Activated CD4-positive, CD25-positive, alpha-beta regulatory T cell treated with anti-CD3 and anti-CD28 coated beads, Interleukin-2, amount 50 U/mL, for 72 hours (primary cell): ENCODE measurements around the gene FDXACB1.

Source experiments
- DNase-seq: peaks from one replicate; pipeline ENCODE4 v3.0.0; 2021

Gene FDXACB1, protein sequence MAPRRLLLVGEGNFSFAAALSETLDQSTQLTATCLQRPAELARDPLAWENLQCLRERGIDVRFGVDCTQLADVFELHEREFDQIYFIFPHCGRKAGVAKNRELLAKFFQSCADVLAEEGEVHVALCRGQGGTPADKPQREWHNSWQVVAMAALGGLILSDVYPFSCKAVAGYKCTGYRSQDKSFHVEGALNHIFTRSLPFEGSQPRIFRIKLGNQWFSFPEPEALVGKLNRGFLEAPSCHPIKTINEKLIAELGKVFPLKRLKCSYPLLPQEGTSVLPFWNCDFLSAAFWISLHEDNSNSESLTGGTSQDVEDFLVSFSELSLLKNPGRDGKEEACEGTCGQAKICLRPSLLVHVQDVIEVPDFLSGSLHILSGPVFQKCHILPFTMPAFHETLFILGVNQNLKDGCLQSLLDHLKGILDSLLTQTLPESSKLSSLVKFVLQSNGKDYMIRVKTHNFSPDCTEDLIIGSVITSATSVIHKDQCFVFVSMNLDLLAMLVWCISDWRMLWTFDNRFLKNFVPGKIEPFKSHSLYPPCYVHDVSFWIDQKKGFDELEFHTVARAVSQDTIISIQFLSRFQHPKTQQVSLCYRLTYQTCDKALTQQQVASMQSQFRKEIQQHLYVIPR

DNA sequence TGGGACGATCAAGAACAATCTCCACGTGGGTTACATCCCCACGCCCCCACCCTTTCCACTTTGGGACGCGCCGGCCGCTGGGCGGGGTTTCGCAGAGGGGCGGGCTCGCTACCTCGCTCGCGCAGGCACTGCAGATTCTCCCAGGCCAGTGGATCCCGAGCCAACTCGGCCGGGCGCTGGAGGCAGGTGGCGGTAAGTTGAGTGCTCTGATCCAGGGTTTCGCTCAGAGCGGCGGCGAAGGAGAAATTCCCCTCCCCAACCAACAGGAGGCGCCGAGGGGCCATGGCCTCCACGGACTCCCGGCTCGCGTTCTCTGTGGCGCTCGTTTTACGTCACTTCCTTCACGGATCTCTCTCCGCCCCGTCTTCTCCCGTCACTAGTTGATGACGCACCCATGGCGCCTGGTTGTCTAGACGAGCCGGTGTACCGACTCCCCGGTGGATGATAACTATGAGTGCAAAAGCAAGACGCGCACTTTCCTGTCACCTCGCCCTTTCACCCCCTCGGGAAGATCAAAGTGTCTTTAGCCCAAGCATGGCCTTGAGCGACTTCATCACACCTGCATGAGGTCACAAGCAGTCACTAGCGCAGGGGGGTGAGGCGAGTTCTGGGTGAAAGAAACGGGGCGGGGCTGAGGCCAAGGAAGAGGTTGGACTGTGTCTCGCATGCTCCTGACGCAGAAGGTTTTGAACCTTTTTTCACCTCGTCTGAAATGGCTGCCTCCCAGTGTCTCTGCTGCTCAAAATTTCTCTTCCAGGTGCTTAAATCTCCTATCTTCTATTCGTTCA, at the start of gene FDXACB1, which contains the start of gene CFAP68:
Gene FDXACB1, minus strand, starts transcription at position 317 of the 788 bp plus-strand sequence. Its CDS starts 33 bp downstream, at position 284.
Gene CFAP68, plus strand, starts transcription at position 693 of the 788 bp plus-strand sequence. Its CDS starts 20 bp downstream, at position 713.
- peak; percentile 92 for DNase-seq

DNA sequence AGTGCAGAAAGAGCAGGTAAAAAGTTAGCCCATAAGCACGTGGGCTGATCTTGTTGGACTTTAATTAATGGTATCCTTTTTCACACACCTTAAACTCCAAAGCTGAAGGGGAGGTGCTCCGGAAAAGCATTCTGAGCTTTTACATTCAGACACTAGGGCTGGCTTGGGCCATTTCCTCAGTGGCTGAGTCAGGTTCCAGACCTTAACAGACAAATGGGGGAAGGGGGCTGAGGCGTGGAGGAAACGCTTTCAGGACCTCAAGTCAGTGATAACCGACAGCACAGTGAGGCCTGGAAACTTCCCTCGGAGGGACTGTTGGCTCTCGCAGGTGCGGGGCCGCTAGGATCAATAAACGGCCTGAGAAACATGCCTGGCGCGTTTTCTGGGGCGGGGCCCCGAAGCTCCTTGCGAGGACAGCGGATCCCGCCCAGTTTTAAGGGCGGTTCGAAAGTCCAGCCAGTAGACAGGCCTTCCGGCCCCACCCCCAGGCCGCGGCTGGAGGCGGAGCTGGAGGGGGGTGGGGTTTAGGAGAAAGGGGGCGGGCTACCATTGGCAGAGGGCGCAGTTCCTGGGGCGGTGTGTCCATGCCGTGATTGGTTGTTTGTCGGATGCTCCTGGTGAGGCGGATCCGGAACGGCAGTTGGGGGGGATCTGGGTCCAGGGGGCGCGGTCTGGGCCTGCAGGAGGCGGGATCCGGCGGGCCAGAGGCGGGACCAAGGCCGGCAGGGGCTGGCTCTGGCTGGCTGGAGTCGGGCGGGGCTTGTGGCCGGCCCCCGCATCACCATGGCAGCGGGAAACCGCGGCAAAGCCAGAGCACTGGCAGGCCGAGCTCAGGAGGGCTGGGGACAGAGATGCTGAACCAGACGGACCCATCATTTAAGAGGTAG, 47.8 kb upstream of the FDXACB1 start:
- DNase-seq, result peak; percentile 94

DNA sequence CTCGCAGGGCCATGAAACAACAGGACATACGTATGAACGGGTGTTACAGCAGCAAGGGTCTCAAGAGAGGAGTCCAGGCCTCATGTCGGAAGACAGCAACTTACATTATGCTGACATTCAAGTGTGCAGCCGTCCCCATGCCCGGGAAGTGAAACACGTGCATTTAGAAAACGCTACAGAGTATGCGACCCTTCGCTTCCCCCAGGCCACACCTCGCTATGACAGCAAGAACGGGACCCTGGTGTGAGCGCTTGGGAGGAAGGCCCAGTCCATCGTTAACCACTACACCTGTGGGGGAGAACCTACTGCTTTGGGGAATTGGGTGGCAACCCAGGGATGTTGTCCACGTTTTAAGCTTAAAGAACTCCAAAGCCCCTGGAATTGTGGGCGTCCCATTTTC, 47.0 kb upstream of the FDXACB1 start:
- no peak for DNase-seq

DNA sequence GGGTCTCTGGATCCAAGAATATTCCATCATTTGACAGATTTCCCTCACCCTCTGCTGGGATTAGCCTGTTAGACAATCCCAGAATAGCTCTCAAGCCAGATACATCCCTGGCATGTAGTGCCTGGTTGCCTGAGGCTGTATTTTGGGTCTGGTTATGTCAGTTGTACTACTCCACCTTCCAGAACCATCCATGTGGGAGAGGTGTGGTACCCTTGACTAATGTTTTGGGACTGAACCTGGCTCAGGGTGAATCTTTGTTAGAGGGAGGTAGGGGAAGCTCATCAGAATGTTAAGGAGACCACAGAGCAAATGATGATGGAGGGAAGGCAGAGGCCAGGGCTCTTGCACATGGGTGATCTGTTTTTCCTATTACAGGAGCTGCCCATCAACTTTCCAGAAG, 45.0 kb upstream of the FDXACB1 start:
- no peak for DNase-seq

DNA sequence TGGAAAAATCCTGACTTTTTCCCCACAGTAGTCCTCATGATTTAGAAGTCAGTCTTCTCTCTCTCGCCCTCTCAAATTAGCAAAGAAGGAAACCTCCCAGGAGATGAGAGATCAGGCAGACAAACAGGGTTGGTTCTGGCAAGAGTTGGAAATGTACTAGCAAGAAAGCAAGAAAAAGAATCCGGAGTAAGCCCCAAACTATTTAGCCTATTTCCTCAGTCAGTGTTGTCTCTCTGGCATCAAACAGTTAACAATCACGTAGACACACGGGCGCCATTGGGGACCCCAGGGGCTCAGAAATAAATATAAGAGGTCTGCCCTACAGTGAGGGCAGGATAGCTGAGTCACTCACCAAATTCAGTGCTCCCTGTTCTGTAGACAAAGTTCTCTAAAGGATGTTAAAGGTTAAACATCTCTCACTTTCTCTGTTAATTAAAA, 44.4 kb upstream of the FDXACB1 start:
- DNase-seq, result no peak

DNA sequence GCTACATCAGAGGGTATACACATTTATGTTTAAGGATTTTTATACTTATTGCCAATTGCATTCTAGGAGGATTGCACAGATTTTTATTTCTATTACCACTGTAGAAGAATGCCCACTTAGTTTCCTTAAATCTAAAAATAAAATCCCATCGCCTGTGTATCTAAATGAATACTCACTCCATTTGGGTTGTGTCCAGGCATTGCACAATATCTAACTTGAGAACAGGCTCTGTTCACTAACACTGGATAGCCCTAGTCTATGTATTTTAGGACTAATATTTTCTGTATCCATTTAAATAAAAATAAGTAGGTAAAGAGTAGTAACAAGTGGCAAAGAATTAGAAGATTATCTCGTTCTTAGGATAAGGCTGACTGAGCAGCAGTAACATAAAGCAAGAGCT, 43.8 kb upstream of the FDXACB1 start:
- DNase-seq, result no peak

DNA sequence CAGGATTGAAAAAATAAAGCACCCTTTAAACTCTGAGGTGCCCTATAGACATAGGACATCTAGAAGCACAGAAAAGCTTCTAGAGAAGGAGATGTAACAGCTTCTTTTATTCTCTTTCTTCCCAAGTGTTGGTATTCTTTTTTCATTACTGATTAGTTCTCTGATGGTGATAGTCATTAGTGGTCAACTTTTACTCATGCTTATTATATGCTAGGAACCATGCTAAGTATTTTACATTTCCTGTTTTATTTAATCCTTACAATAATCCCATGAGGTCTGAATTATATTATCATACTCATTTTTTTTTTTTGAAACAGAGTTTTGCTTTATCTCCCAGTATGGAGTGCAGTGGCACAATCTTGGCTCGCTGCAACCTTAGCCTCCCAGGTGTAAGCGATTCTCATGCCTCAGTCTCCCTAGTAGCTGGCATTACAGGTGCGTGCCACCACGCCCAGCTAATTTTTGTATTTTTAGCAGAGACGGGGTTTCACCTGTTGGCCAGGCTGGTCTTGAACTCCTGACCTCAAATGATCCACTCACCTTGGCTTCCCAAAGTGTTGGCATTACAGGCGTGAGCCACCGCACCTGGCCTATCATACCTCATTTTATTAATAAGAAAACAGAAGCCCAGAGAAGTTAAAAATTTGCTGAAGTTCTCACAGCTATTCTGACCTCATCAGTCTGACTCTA, 42.7 kb upstream of the FDXACB1 start:
- DNase-seq, result no peak

DNA sequence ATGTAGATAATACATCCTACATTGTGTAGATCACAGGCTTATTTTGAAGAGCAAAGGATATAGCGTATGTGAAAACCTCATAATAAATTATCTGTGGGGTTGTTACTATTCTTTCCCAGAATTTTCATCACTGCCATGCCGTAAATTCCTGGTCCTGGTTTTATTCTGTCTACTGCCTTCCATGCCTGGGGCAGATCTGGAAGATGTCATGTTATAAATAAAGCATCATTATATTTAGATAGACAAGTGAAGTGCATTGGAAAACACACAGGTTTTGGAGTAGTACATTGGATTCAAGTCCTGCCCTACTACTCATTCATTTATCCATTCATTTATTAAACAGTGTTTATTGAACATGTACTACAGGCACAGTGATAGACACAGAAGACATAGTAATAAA, 41.9 kb upstream of the FDXACB1 start:
- DNase-seq, result no peak

DNA sequence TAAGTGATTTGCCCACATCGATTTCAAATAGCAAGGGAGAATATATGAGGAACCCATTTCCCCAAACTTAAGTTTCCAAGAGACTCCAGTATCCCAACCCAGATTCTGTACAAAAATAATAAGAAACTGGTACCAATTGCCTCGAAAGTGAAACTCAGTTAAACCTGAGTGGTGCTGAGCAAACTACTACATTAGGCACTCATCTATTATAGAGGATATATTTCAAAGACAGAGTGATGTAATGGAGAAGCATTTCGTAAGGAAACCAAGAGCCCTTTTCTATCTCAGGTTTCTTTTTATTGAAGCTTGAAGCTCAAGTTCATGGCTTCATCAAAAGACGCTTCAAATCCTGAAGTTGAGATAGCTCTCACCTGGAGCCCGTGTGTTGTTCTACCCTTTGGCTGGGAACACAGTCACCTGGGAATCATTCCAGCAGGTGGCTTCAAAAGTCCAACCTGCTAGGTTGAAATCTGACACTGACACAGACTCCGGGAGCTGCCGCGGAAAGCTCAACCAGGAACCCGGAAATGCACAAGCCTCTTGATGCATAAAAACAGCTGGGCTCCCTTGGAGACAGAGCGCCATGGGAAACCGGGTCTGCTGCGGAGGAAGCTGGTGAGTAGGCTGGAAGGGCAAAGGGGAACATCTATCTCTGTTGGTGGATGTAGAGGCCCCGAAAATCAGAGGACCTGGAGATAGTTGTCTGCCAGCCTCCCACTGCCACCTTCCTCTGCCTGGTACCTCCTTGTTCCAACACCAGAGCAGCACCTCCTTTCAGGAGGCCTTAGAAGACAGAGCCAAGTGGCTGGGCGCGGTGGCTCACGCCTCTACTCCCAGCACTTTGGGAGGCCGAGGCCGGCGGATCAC, 39.7 kb upstream of the FDXACB1 start, which contains the start of gene C11orf52:
Gene C11orf52, plus strand, starts transcription at position 524 of the 867 bp plus-strand sequence. Its CDS starts 60 bp downstream, at position 584.
- no peak for DNase-seq

DNA sequence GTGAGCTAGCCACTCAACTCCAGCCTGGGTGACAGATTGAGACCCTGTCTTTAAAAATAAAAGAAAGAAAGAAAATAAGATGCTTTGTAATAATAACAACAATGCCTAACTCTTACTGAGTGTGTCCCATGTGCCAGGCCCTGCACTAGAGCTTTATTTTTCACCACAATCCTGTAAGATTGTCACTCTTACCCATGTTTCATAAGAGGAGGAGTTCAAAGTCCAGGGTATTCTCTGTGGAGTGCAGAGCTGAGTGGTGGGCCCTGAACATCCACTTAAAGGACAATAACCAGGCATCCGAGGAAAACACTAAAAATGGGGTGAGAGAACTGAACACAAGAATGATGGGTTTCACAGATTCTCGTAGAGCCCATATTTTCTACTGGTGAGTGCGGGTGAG, 38.8 kb upstream of the FDXACB1 start:
- no peak for DNase-seq

DNA sequence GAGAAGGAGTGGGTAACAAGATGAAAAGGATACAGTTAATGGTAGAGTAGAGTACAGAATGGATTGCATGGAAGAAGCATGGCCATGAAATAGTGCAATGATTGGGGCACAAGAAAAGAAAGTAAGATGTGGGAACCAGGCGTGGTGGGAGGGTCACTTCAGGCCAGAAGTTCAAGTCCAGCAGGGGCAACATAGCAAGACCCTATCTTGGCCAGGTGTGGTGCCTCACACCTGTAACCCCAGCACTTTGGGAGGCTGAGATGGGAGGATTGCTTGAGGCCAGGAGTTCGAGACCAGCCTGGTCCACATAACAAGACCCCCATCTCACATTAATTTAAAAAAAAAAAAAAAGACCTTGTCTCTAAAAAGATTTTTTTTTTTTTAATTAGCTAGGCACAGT, 38.3 kb upstream of the FDXACB1 start:
- DNase-seq, result no peak

DNA sequence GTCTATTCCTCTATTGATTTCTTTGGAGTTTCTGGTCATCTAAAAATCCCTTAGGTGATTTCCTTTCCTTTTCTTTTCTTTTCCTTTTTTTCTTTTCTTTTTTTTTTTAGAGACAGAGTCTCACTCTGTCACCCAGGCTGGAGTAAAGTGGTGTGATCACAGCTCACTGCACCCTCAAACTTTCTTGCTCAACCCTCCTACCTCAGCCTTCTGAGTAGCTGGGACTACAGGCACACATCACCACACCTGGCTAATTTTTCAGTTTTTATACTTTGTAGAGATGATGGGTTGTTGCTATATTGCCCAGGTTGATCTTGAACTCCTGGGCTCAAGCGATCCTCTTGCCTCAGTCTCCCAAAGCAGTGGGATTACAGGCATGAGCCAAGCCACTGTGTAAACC, 37.8 kb upstream of the FDXACB1 start:
- no peak for DNase-seq

DNA sequence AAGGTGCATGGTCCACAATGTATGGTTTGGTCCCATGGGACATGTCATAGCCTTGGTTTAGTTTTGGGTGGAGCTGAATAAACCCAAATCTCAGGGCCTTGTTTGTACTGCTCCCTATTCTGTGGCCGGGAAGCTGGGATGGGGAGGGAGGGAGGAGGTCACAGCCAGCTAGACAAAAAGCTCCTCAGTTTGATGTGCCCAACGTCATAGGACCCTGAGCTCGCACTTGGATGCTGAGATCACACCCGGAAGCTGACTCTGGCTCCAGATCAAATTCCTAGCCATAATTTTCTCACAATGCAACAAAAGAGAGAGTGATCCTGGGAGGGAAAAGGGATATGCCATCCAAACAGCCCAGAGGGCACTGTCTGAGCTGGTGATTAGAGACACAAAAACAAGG, 35.0 kb upstream of the FDXACB1 start:
- no peak for DNase-seq

DNA sequence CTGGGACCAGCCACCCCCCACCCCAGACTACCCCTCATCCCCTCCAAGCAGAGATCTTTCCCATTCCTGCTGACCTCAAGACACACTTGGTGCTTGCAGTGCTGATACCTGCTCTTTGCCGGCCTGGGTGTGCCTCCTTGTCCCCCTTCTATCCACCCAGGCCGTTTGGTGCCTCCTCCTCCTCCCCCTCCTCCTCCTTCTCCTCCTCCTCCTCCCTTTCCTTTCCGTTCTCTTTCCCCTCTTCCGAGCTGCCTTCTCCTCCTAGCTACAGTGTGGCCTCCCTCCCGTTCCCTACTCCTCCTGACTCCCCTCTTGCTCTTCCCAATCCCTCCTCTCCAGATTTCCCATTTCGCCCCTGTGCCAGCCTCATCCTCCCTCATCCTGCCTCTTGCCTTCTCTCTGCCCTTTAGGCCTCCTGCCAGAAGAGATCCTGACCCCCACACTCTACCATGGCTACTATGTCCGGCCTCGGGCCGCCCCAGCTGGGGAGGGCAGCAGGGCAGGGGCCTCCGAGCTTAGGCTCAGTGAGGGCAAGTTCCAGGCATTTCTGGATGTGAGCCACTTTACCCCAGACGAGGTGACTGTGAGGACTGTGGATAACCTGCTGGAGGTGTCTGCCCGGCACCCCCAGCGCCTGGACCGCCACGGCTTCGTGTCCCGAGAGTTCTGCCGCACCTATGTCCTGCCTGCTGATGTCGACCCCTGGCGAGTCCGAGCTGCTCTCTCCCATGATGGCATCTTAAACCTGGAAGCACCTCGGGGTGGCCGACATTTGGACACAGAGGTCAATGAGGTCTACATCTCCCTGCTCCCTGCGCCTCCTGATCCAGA, 34.3 kb upstream of the FDXACB1 start:
- no peak for DNase-seq

DNA sequence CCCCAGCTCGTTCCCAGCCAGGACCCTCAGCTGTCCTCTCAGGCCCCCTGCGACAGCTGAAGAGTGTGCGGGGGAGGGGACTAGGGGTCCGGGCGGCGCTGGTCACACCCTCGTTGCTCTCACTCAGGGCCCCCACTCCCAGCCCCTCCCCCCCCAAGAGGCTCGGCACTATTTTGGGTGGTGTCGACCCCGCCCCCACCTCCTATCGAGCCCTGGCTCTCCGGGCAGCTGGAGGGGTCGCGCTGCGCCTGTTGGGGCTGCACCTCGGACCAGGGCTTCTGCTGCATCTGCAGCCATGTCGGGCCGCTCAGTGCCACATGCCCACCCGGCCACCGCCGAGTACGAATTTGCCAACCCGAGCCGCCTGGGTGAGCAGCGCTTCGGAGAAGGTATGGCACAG, 33.6 kb upstream of the FDXACB1 start, which contains the start of gene HSPB2:
Gene HSPB2, plus strand, starts transcription at position 200 of the 400 bp plus-strand sequence. Its CDS starts 96 bp downstream, at position 296.
- no peak for DNase-seq

DNA sequence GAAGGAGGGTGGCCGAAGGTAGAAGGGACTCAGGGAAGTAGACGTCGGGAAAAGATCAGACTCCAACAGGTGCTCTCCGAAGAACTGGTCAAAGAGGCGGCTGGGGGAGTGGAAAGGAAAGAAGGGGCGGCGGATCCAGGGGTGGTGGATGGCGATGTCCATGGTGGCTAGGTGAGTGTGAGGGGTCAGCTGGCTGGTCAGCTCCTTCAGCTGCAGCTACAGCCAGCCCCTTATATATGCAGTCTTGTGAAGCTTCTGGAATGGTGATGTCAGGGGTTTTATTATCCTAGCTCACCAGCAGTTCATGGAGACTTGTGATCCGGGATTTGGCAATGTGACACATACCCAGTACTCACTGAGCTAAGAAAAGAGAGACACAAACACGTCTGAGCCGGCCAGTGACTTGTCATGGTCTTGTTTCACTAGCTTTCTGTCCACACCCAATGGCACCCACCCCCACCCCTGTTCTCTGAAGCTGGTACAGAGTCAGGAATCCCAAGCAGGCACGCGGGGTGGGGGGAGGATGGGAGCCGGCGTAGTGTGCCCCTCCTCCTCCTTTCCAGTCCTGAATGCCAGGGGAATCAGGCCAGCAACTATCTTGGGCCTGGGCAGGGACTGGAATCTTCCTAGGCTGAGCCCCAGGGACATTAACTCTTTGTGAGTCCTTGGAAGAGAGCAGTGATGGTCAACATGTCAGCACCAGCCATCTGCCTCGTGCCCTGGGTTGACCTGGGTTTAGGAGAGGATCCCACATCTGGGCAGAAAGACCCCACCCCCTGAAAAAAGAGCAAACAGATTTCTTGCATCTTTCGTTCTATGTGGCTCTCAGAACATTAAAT, 32.8 kb upstream of the FDXACB1 start, which contains the start of gene CRYAB:
Gene CRYAB, minus strand, starts transcription at position 208 of the 839 bp plus-strand sequence. Its CDS starts 46 bp downstream, at position 162.
- DNase-seq, result no peak

DNA sequence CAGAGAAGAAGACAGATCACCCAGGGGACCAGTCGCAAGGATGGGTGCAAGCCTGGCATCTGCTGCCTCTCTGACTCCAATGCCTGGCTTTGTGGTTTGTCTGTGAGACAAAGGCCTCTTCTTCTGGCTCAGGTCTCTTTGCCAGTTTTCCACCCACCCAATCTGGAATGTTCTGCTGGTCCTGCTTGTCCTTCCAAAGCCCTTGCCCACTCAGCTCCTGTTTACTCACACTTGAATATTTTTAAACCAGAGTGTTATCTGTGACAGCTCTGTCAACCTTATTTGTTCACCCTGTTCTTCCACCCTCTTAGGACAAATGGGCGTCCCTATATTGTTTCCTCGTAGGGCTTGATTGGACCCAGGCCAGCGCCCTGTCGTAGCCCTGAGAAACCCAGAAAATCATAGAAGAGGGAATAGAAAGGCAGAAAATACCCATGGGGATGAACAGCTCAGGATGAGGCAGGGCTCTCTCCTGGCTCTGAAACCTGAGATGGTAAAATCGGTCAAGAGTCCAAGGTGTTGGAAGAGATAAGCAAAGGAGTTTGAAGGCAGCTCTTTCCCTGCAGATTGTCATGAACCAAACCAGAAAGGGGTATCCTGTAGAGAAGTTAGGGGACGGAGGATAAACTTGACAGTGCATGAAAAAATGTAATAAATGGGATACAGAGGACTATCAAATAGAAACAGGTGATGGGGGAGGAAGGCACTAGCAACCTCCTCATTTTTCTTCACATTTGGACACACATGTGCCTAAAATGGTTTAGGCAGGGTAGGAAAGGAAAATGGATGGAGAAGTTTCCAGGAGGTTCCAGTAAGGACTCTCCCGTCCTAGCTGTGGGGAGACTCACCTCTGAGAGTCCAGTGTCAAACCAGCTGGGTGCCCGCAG, 32.0 kb upstream of the FDXACB1 start:
- DNase-seq, result no peak
